ENCODE measurements around the gene KHNYN.

- TF ChIP-seq CTCF (conservative IDR thresholded peaks at IDR 0.05 in 1 of 2, IDR thresholded peaks at IDR 0.05 in 1 of 2; ENCODE audit: extremely low read depth in 1 of 2, insufficient read depth in 1 of 2, low read depth in 1 of 2, low read length in 2 of 2) (no peak), EZH2 (IDR thresholded peaks at IDR 0.05; ENCODE audit: borderline replicate concordance, low read length) (no peak)
Measured at GRCh38 chr14:24463017-24463883, 33.5 kb downstream of the KHNYN start.

Data from mammary epithelial cell (primary cell).